GM21515 (cell line): Measurements from ENCODE around the gene COL4A5.
A peak's percentile ranks its signal among the peaks of the same experiment; 100 is the strongest.

Source experiments
- ATAC-seq: cut with Tn5 transposase; IDR thresholded peaks from one replicate; pipeline ENCODE4 v1.9.1; 2021; ENCODE audit not compliant: unreplicated experiment

The COL4A5 gene

DNA sequence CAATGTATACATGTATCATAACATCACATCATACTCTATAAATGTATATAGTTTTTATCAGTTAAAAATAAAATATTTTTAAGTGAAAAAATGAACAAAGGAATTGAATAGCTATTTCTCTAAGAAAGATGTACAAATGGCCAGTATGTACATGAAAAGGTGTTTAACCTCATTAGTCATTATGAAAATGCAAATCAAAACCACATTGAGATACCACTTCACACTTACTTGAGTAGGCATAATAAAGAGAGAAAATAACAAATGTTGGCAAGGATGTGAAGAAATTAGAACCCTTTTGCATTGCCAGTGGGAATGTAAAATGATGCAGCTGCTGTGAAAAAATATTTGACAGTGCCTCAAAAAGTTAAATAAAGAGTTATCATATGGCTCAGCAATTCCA is 201.2 kb downstream of the COL4A5 start:
- no peak for ATAC-seq

DNA sequence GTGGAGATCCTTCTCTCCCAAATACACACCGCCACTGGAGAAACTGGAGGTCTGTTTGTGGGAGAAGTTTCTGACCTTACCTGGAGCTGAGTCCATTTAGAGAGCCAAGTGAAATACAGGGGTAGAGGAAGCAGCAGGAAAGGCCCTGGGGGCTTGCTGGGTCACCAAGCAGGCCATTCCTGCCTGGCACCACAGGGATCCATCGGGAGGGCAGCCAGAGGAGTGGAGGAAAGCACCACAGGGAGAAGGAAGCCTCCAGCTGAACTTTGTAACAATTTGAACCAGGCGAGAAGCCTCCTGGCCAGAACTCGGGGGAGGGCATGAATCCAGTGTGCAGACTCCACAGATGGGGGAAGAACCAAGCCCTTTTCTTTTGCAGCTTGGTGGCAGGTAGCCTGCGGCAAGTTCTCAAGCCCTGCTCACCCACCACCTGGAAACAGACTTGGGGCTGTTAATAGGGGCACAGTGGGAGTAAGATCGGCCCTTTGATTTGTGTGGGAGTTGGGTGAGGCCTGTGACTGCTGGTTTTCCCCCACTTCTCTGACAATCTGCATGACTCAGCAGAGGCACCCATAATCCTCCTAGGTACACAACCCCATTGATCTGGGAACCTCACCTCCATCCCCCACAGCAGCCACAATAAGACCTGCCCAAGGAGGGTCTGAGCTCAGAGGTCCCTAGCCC is 202.1 kb downstream of the COL4A5 start:
- no peak for ATAC-seq

- ATAC-seq, result no peak
Observed at GRCh38 chrX:108642273-108642628, 202.6 kb downstream of the COL4A5 start.

GRCh38 chrX:108664701-108665100 is 225.1 kb downstream of the COL4A5 start:
- no peak for ATAC-seq

DNA sequence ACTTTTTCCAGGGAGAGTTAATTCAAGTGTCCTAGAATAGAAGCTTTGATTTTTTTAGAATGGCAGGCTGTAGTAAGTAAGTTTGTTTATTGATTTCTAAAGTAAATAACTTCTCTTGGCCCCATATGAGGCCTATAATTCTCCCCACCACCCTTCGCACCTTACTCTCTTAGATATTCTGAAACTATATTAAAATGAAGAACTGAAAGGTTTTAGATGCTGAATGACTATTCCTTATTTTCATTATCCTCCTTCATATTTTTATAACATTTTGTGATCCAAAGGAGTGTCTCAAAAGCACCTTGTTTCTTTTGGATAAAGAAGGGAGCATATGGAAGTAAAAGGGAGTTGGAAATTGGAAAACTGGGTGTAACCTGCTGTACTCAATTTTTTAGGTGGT is 226.5 kb downstream of the COL4A5 start:
- ATAC-seq, result no peak

GRCh38 chrX:108671526-108671925 is 231.9 kb downstream of the COL4A5 start:
- ATAC-seq, result no peak

- no peak for ATAC-seq
Observed at GRCh38 chrX:108696690-108697089, 257.1 kb downstream of the COL4A5 start.

DNA sequence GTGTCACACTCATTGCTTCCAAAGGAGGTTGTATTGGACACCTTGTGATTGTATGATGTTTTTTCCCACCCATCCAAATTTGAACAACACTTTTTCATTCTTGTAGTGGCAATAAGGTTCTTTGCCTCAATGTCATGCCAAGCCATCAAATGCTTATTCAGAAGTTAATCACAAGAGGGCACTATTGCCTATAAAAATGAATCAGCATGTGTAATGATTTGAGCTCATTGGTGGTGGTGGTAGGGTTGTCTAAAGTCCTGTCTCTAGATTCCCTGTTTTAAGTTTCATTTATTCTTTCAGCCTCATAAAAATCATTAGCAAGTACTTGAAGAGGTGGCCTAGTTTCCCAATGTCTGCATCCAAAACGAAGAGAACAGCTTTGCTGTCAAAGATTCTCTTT is 259.7 kb downstream of the COL4A5 start:
- peak; percentile 62 for ATAC-seq

DNA sequence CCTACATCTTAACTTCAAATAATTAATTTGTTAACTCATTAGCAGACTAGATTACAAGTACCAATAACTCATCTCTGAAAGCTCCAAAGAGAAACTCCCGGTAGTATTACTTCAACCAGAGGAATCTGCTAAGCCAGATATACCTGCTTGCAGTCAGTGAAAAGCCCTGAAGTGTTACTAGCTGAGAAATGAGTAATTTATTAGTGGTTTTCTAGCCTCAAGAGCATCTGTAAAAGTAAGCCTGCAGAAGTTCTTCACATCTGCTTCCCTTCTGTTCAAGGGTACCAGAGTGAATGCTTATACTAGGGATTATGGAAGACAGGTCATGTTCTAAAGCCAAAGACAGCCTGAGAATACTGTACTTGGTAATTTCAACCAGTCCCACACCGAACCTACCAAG is 262.0 kb downstream of the COL4A5 start:
- no peak for ATAC-seq

DNA sequence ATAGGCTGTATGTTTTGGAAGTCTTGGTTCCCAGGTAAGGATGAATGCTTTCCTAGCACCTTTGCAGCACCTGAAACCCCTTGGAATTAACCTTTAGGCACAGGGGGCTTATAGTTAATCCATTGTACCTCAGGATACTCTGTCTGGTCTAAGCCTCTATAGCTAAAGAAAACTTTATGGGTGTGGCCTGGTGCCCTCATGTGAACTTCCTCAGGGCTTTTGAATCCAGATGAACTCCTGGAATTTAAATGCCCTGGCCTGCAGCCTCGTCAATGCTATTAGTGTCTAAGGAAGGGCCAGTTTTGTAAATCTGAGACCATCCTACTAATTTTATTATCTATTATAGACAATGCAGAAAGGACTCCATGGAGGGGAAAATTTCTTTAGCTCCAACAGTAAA is 262.9 kb downstream of the COL4A5 start:
- no peak for ATAC-seq

DNA sequence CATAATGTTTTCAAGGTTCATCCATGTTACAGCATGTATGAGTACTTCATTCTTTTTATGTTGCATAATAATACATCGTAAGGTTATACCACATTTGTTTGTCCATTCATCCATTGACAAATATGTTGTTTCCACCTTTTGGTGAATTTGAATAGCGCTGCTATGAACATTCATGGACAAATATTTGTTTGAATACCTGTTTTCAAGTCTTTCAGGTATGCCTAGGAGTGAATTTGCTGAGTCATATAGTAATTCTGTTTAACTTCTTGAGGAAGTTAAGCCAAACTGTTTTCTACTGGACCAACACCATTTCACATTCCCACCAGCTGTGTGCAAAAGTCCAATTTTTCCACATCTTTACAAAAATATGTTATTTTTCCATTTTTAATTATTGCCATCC is 265.2 kb downstream of the COL4A5 start:
- ATAC-seq, result no peak

DNA sequence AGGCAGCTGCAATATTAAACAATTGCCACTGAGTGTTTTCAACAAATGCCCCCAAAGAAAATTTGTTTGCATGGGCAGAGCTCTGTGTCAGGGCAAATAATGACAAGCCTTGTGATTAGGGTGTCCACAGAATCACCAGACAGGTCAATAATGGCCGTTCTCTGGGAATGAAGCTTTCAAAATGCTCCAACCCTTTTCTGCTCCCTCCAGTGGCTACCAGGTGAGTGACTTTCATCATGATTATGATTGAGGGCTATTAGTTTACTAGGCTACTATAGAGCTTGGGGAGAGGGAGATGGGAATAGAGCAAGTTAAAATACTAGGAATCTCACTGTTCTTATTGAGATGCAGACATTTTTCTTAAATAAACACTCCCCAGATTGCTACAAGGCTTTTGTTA is 273.2 kb downstream of the COL4A5 start:
- ATAC-seq, result no peak

GRCh38 chrX:108722561-108722960 is 282.9 kb downstream of the COL4A5 start:
- no peak for ATAC-seq

DNA sequence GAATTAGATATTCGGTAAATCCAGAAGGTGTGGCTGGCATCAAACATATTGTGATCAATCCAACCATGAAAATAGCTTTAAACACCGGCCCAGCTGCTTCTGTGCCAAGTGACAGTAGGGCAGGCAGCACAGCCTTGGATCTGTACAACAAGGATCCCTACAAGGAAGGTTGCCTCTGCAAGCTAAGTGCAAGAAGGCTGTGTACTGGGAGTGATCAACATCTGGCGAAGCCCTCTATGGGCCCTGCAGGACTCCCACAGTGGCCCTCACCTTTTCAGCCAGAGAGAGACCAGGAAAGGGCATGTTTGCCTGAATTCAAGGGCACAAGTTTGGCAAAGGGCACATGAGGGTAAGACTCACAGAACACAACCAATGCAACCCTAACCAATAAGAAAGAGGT is 287.1 kb downstream of the COL4A5 start:
- no peak for ATAC-seq

DNA sequence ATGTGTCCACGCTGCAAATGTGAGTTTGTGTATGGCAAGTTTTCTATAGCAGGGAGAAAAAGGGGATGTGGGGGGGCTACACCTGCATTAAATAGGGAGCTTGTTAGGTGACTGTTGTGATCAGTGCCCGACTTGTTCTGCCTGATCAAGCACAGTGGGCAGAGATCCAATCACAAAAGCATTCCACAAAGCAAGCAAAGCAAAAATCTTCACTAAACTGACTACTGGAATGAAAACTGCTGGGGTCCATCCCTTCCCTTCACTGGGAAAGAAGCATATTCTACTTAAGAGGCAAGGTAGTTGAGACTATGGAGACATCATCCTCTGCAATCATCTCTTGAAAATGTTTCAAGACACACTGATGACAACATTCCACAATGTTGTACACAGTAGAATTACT is 291.5 kb downstream of the COL4A5 start:
- ATAC-seq, result no peak

DNA sequence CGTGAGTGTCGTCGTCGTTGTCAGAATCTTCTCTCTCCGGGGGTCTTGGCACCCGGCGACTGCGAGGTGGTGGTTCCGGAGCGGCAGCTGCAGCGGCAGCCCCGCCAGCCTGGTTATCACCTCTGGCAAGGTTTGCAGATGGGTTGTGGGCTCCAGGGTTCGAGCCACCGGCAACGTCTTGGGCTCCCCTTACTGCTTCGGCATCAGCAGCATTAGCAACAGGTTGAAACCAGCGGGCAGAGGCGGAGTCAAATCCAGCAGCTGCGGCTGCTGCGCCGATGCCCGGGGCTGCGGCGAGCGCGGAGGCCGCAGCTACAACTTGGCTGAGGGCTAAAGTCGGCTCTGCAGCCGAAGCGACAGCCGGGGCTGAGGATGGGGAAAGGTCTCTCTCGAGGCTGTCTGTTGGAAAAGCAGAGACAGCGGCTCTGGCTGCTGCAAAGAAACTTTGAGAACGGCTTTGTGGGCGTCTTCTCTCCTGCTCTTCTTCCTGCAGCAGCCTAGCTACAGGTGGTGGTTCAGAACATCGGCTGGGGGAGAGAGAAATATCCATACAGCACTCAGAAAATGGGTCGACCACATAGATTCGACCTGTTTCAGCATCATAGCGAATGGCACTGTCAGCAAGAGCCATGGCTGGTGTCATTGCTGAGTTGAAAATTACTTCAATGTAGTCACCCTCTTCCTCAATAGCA is 293.1 kb downstream of the COL4A5 start:
- ATAC-seq, result no peak

DNA sequence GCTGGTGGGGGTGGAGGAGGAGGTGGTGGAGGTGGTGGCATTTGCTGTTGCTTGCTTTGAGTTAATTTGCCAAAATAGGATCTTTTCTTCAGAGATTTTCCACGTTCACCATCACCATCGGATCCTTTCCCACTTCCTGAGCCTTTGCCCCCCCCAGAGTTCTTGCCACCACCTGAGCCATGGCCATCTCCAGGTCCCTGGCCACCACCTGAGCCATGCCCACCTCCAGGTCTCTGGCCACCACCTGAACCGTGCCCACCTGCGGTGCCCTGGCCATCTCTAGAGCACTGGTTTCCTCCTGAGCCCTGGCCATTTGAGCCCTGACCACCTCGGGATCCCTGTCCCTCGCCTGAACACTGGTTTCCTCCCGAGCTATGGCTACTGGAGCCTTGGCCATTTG is 294.8 kb downstream of the COL4A5 start:
- ATAC-seq, result no peak

DNA sequence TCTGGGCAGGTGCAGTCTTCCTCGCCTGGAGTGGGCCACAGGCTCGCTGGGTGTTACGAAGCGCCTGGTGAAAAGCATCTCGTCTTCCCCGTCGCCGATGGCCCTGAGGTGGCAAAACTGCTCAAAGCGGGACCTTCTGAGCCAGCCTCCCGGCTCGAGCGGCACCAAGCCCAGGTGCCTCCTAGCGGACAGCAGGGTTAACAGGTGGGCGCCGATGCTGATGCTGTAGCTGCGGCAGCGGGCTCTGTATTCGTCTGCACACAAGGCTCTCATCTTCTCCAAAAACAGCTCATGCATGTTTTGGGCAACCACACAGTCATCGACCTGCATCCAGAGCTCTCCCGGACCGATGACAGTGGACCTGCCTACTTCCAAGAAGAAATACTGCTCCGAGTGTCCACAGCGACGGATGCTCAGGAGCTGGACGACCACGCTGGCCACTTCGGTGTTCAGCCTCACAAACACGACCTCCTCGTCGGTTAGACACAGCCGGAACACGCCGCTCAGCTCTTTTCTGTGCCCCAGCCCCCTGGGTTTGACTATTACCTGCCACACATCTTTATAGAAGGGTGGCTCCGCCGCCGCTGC is 295.5 kb downstream of the COL4A5 start:
- ATAC-seq, result no peak

GRCh38 chrX:108735679-108736508 is 296.3 kb downstream of the COL4A5 start:
- ATAC-seq, result no peak

DNA sequence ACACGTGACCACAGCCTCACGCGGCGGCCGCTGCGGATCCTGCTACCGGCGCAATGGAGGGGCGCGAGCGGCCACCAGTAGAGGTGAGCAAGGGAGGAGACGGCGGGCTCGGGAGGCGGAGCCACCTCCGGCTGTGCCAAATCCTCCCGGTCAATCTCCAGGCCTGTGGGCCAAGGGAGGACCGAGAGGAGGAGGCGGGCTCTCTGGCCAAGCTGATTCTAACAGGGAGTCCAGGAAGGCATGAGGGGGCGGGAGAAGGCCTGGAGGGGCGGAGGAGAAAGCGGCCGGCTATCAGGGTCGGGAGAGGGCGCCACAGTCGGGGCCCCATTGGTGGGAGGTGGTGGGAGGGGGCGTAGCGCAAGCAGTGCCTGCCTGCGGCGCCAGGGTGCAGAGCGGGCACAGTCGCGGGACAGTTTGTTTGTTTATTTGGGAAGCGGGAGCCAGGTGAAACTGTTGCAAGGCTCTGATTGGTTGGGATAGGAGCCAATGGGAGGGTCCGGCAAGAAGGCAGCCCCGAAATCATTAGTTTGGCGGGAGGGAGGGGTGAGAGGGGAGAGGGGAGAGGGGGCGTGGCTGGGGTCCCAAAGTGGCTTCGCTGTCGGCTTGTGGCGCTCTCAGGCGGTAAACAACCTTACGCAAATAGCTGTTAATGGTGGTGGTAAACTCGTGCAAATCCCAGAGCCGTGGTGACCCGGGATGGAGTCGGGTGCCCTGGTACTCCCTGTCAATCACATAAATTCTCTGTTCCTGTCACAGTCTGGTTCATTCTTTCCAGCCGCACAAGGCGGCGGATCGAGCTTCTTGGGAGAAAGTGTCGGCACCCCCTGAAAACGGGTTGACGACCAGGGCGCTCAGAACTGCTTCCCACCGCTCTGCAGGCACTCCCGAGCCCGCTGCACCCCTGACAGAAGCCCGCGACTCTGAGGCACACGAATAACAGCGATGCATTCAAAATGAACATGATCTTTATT is 297.2 kb downstream of the COL4A5 start, which contains the start of gene IRS4:
Gene IRS4 (minus strand): TSS at position 55 of the 971 bp plus-strand sequence.
- no peak for ATAC-seq
